Anterior cingulate cortex (tissue), 58 donors: ENCODE results near the gene MXD3.
"Not testable (repeated sequence)": the region's sequence is repeated elsewhere in the genome, so short reads cannot be mapped to it uniquely, and the experiment has no call there.

Experiments
- DNase-seq, 58 donors: peaks; one replicate each; lab custom pipeline; 2025; lab: John Stamatoyannopoulos, UW

MXD3 gene

DNA sequence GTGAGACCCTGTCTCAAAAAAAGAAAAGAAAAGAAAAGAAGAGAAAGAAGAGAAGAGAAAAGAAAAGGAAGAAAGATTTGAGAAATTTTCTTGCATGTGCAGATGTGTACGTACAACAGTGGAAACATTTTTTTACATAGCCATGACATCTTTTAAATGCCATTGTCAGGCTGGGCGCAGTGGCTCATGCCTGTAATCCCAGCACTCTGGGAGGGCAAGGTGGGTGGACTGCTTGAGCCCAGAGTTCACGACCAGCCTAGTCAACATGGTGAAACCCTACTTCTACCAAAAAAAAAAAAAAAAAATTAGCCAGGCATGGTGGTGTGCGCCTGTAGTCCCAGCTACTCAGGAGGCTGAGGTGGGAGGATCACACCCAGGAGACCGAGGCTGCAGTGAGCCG, 33.2 kb upstream of the MXD3 start:
- no peak for DNase-seq

GRCh38 chr5:177343777-177344176, 32.1 kb upstream of the MXD3 start:
- DNase-seq, result no peak

DNA sequence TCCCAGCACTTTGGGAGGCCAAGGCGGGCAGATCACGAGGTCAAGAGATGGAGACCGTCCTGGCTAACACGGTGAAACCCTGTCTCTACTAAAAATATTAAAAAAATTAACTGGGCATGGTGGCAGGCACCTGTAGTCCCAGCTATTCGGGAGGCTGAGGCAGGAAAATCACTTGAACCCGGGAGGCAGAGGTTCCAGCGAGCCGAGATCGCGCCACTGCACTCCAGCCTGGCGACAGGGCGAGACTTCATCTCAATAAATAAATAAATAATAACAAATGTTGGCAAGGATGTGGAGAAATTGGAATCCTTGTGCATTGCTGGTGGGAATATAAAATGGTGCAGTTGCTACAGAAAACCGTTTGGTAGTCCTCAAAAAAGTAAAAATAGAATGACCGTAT, 31.3 kb upstream of the MXD3 start:
- DNase-seq, result not testable (repeated sequence)

- DNase-seq, result no peak
Measured at GRCh38 chr5:177339107-177339638, 27.5 kb upstream of the MXD3 start.

GRCh38 chr5:177338251-177339106, 26.8 kb upstream of the MXD3 start:
- no peak for DNase-seq

DNA sequence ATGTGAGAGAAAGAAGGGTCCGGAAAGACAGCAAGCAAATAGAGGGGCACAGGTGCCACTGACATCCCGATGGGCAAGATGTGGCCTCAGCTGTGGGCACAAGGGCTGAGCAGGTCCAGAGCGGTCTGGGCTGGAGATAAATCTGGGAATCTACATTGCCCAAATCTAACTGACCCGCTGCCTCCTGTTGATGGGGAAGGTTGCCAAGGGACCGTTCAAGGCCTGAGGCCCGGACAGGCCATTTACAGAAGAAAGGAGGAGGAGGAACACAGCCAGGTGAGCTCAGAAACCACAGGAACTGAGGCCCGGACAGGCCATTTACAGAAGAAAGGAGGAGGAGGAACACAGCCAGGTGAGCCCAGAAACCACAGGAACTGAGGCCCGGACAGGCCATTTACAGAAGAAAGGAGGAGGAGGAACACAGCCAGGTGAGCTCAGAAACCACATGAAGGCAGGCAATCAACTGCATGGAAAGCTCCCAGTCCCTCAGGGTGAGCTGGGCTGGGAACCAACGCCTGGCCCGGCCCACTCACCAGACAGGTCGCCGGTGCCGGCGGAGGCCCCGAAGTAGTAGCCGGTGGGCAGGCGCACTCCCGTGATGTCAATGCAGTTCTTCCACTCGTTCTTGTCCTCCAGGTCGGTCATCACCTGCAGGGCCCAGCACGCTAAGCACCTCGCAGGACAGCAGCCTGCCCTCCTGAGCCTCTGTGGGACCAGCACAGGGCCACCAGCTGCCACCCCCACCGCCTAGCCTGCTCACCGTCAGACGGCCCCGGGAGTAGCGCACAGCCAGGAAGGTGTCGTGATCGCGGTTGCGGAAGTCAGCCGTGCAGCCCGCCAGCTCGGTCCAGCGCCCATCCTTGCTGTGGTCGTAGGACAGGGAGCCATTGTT, 25.2 kb upstream of the MXD3 start:
- no peak for DNase-seq

- DNase-seq, result no peak
Measured at GRCh38 chr5:177336112-177336511, 24.4 kb upstream of the MXD3 start.

GRCh38 chr5:177335701-177336065, 24.0 kb upstream of the MXD3 start:
- DNase-seq, result no peak

GRCh38 chr5:177334781-177335700, 23.3 kb upstream of the MXD3 start:
- DNase-seq, result no peak

DNA sequence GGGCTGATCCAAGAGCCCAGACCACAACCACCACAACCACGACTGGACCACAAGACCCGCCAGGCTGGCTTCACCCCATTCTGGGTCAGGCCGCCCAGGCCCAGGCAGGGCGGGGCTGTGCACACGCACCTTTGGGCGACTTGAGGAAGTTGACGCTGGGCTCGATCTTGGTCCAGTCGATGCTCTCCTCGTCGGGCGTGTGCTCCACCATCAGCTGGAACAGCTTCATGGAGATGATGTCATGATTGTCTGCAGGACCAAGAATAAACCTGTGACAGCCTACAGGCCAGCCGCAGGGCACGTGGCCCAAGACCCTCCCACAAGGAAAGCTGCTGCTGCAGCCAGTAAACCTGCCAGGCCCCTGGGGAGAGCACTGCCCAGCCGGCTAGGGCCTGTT, 22.5 kb upstream of the MXD3 start:
- no peak for DNase-seq

DNA sequence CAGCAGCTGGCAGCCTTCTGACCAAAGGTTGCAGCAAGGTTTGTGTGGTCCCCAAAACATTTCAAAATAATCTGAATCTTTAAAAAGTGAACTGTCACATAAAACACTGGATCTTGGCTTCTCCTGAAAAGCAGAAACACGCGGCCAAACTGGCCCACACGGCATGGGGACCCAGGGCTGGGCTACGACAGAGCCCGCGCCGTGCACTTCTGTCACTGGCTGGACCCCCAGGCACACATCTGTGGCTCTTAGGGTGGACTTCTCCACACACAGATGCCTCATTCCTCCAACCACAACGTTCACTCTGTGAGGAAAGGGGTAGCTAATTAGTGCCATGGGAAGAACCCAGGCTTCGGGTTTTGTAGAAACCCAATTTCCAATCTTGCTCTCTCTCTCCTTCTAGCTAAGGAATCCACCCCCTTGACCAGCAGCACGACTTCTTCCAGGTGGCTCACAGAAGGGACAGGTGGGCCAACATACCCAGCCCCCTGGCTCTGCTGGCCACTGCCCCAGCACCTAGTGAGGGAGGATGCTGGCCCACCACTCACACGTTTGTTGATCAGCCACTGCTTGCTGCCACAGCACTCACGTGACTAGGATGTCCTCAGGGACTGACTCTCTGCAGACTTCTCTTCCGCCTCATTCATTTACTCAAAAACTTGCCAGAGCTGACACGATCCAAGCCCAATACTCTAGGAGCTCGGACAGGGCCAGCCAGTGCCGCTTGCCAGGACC, 21.9 kb upstream of the MXD3 start:
- DNase-seq, result no peak

DNA sequence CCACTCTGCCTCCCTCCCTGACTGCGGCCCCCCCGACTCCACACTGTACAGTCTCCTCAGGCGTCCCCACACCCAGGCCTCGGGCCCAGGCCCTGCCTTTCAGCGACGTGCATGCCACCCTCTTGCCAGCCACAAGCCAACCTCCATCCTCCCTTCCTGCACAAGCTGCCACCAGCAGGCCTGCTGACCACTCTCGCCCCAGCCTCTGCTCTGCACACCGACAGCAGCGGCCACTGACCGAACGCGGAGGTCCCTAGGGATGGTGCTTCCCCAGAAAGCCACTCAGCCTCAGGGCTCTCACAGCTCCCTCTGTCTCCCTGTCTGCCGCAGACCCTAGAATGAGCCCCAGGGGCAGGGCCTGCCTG, 21.2 kb upstream of the MXD3 start:
- no peak for DNase-seq

GRCh38 chr5:177332031-177332895, 20.6 kb upstream of the MXD3 start:
- no peak for DNase-seq

- DNase-seq, result no peak
Measured at GRCh38 chr5:177330991-177331842, 19.5 kb upstream of the MXD3 start.

GRCh38 chr5:177329883-177330282, 18.2 kb upstream of the MXD3 start:
- DNase-seq, result no peak

DNA sequence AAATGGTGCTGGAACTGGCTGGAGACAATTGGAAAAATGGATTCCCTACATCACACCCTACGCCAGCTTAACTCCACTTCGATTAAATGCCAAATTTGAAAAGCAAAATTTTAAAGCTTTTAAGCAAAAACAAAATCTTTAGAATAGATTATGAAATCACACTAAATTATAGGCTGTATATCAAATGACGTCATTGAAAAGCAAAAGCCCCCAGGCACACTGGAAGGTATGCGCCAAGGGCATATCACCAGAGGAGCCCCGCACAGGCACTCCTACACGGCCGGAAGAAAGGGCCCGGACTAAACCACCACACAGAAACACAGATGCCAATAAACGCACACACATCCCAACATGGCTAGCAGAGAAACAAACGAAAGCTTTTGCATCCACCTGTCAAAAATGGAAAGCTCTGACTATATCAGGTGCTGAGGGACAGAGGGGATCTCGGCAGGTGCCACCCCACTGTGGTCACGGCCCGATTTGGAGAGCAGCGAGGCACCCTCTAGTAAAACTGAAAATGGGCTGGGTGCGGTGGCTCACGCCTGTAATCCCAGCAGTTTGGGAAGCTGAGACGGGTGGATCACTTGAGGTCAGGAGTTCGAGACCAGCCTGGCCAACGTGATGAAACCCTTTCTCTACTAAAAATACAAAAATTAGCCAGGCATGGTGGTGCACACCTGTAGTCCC, 17.0 kb upstream of the MXD3 start:
- no peak for DNase-seq
